T-cell (primary cell): ENCODE measurements around the gene PLCG2. TPM values are rescaled to one million over a fixed set of nuclear protein-coding genes. Genes with fewer than 3 reads are reported as not detected.

ENCODE experiments used
- ATAC-seq, 4 experiments: fragments of 200-7000 bp in 3 of 4; fragments of 150-1000 bp in 1 of 4; cut with Tn5 transposase; replicated peaks in 1 of 4; 1 replicate in 3 of 4; 2 replicates in 1 of 4; pipeline ENCODE4 v1.10.0; 2021; ENCODE audit warnings: moderate library complexity in 3 of 4, mild to moderate bottlenecking in 2 of 4, moderate number of reproducible peaks in 1 of 4
- CTCF ChIA-PET, 2 donors: fragments of 300-600 bp; sonication (Branson Sonifier 250); formaldehyde crosslinking; loops; one replicate each; lab custom pipeline; 2022; ENCODE audit warnings: antibody characterized with exemption in 2 of 2; lab: Charles Lee
- POLR2A ChIA-PET, 2 donors: fragments of 300-600 bp; sonication (Branson Sonifier 250); formaldehyde crosslinking; loops; one replicate each; lab custom pipeline; 2022; ENCODE audit warnings: antibody characterized with exemption in 2 of 2; lab: Charles Lee
- DNase-seq, 35 experiments: peaks; one replicate each; pipeline versions ENCODE4 v3.0.0 to v3.0.0-alpha.2; 2013 to 2023
- H3K27ac ChIP-seq: one replicate; pipeline ENCODE4 v1.5.1; 2013; ENCODE audit warnings: low read length
- H3K27me3 ChIP-seq, 2 experiments: replicated peaks in 1 of 2; 1 replicate in 1 of 2; 2 replicates in 1 of 2; pipeline versions ENCODE4 v1.6.1 to v1.7.0; 2013; ENCODE audit warnings: low read length in 1 of 2, mixed read lengths in 1 of 2; ENCODE audit not compliant: control insufficient read depth in 2 of 2, insufficient read depth in 2 of 2; ENCODE audit errors: extremely low read depth in 1 of 2
- H3K36me3 ChIP-seq, 2 donors: 1 replicate in 1 of 2; 2 replicates in 1 of 2; pipeline versions ENCODE4 v1.6.1 to v1.7.0; 2013; ENCODE audit warnings: low read length in 1 of 2; ENCODE audit not compliant: control insufficient read depth in 2 of 2, insufficient read depth in 1 of 2; ENCODE audit errors: extremely low read depth in 1 of 2
- H3K4me1 ChIP-seq, 2 experiments: 1 replicate in 1 of 2; 2 replicates in 1 of 2; pipeline versions ENCODE4 v1.6.1 to v1.7.0; 2013; ENCODE audit warnings: low read length in 2 of 2, mixed read lengths in 1 of 2; ENCODE audit not compliant: insufficient read depth in 2 of 2, control insufficient read depth in 1 of 2; ENCODE audit errors: extremely low read depth in 1 of 2
- H3K4me3 ChIP-seq, 2 donors: 1 replicate in 1 of 2; 2 replicates in 1 of 2; pipeline versions ENCODE4 v1.5.1 to v1.7.0; 2013; ENCODE audit warnings: mild to moderate bottlenecking in 2 of 2, low read length in 1 of 2, moderate library complexity in 1 of 2; ENCODE audit not compliant: control insufficient read depth in 1 of 2; ENCODE audit errors: extremely low read depth in 1 of 2
- H3K9me3 ChIP-seq: 2 replicates; pipeline ENCODE4 v1.7.0; 2013
- H3K27ac Mint-ChIP-seq, 2 donors: one replicate each; pipeline ENCODE4 v1.8.0; 2020 to 2021; ENCODE audit warnings: mild to moderate bottlenecking in 2 of 2, mixed read lengths in 2 of 2
- H3K27me3 Mint-ChIP-seq, 2 donors: one replicate each; pipeline ENCODE4 v1.8.0; 2021 to 2022; ENCODE audit warnings: mixed read lengths in 2 of 2
- H3K36me3 Mint-ChIP-seq: one replicate; pipeline ENCODE4 v1.8.0; 2021; ENCODE audit warnings: mixed read lengths
- H3K4me1 Mint-ChIP-seq, 3 donors: one replicate each; pipeline ENCODE4 v1.8.0; 2020 to 2022; ENCODE audit warnings: mixed read lengths in 3 of 3, mild to moderate bottlenecking in 1 of 3
- H3K4me3 Mint-ChIP-seq, 3 donors: one replicate each; pipeline ENCODE4 v1.8.0; 2020 to 2022; ENCODE audit warnings: mild to moderate bottlenecking in 3 of 3, mixed read lengths in 3 of 3, moderate library complexity in 3 of 3
- H3K9me3 Mint-ChIP-seq, 3 donors: one replicate each; pipeline ENCODE4 v1.8.0; 2020 to 2022; ENCODE audit warnings: mixed read lengths in 3 of 3
- WGBS: methylation state at CpG from one replicate; pipeline ENCODE4 v1.1.5; 2013; ENCODE audit warnings: missing lambda C conversion rate; ENCODE audit not compliant: insufficient coverage; 5-methylcytosine and 5-hydroxymethylcytosine counted together
- total RNA-seq, 35 experiments: library from RNA in 6 of 35; stranded (reverse) in 6 of 35; fragments of 120-200 nt in 1 of 35; gene quantifications; one replicate each; pipeline versions ENCODE4 v1.2.1 to v1.2.4 and lab custom pipeline; 2013 to 2026

Gene PLCG2
- total RNA-seq, 5 donors from 2014 or later (not counting 1 experiment from before 2014, with no cell fraction given) = 7.5 to 27.1 (median 12.1) TPM

- 82% methylated on average over 3 of the region's 3 CpGs for WGBS
- ChIA-PET POLR2A (no interaction called here), CTCF (no interaction called here)
- H3K9me3 Mint-ChIP-seq = no peaks in the 10 kb centered on the region
- peaks cover 0 to 4% (median 0%) of the 10 kb centered on the region in 3 donors for H3K4me1 Mint-ChIP-seq
- DNase-seq (no peak), ATAC-seq (no peak)
- peaks cover 0 to 2% of the 10 kb centered on the region in 2 experiments for H3K27me3 ChIP-seq
- no peak overlapping the region for H3K27ac Mint-ChIP-seq
- H3K4me3 ChIP-seq = no peak overlapping the region
- peaks cover 5% of the 10 kb centered on the region for H3K36me3 Mint-ChIP-seq
- no peak overlapping the region for H3K27ac ChIP-seq
- H3K9me3 ChIP-seq = no peaks in the 10 kb centered on the region
- H3K27me3 Mint-ChIP-seq = no peaks in the 10 kb centered on the region
- peaks cover 3 to 13% of the 10 kb centered on the region in 2 donors for H3K36me3 ChIP-seq
- no peak overlapping the region for H3K4me3 Mint-ChIP-seq
- H3K4me1 ChIP-seq = no peaks in the 10 kb centered on the region
Measured at GRCh38 chr16:81992859-81993258, 213.8 kb downstream of the PLCG2 start.

GRCh38 chr16:81994485-81994884, 215.4 kb downstream of the PLCG2 start:
- CTCF ChIA-PET = no interaction called here
- 80% methylated on average over 1 of the region's 5 CpGs for WGBS

GRCh38 chr16:81995651-81996050, 216.6 kb downstream of the PLCG2 start:
- no peaks in the 10 kb centered on the region for H3K4me1 ChIP-seq
- H3K27me3 Mint-ChIP-seq = no peaks in the 10 kb centered on the region
- 80% methylated on average over 2 of the region's 3 CpGs for WGBS
- H3K27ac Mint-ChIP-seq = no peak overlapping the region
- ATAC-seq (no peak), DNase-seq (no peak)
- H3K9me3 Mint-ChIP-seq = no peaks in the 10 kb centered on the region
- H3K4me3 Mint-ChIP-seq = no peak overlapping the region
- POLR2A ChIA-PET = no interaction called here
- H3K4me1 Mint-ChIP-seq = peaks cover 0 to 4% (median 0%) of the 10 kb centered on the region in 3 donors
- H3K27ac ChIP-seq = no peak overlapping the region
- H3K36me3 Mint-ChIP-seq = peaks cover 15% of the 10 kb centered on the region
- H3K9me3 ChIP-seq = no peaks in the 10 kb centered on the region
- no peak overlapping the region for H3K4me3 ChIP-seq
- CTCF ChIA-PET = no interaction called here
- H3K27me3 ChIP-seq = no peaks in the 10 kb centered on the region
- peaks cover 3 to 37% of the 10 kb centered on the region in 2 donors for H3K36me3 ChIP-seq

More at GRCh38 chr16:81994485-81994884, 215.4 kb downstream of the PLCG2 start:
- H3K9me3 ChIP-seq = no peaks in the 10 kb centered on the region
- no peaks in the 10 kb centered on the region for H3K4me1 ChIP-seq
- no peaks in the 10 kb centered on the region for H3K27me3 ChIP-seq
- no peaks in the 10 kb centered on the region for H3K9me3 Mint-ChIP-seq
- no peak overlapping the region for H3K4me3 ChIP-seq
- H3K4me3 Mint-ChIP-seq = no peak overlapping the region
- H3K36me3 ChIP-seq = peaks cover 3 to 27% of the 10 kb centered on the region in 2 donors
- peaks cover 10% of the 10 kb centered on the region for H3K36me3 Mint-ChIP-seq
- H3K27ac Mint-ChIP-seq = no peak overlapping the region
- H3K4me1 Mint-ChIP-seq = peaks cover 0 to 4% (median 0%) of the 10 kb centered on the region in 3 donors
- no peak overlapping the region for H3K27ac ChIP-seq
- no peak for ATAC-seq
- DNase-seq = no peak
- H3K27me3 Mint-ChIP-seq = no peaks in the 10 kb centered on the region
- POLR2A ChIA-PET = no interaction called here

GRCh38 chr16:81996664-81997509, 217.8 kb downstream of the PLCG2 start:
- no peak overlapping the region for H3K4me3 Mint-ChIP-seq
- Histone ChIP-seq H3K36me3 (peaks cover 3 to 37% of the 10 kb centered on the region in 2 donors), H3K27me3 (no peaks in the 10 kb centered on the region), H3K9me3 (no peaks in the 10 kb centered on the region), H3K4me1 (no peaks in the 10 kb centered on the region), H3K27ac (no peak overlapping the region), H3K4me3 (no peak overlapping the region)
- peaks cover 0 to 4% (median 0%) of the 10 kb centered on the region in 3 donors for H3K4me1 Mint-ChIP-seq
- WGBS = 82% methylated on average over 5 of the region's 11 CpGs
- DNase-seq = no peak
- no peak overlapping the region for H3K27ac Mint-ChIP-seq
- CTCF ChIA-PET = no interaction called here
- POLR2A ChIA-PET = no interaction called here
- peaks cover 0 to 2% of the 10 kb centered on the region in 2 donors for H3K27me3 Mint-ChIP-seq
- H3K36me3 Mint-ChIP-seq = peaks cover 15% of the 10 kb centered on the region
- H3K9me3 Mint-ChIP-seq = no peaks in the 10 kb centered on the region
- no peak for ATAC-seq

GRCh38 chr16:81997738-81998137, 218.6 kb downstream of the PLCG2 start:
- WGBS = 100% methylated on average over 2 of the region's 2 CpGs
- Histone ChIP-seq H3K36me3 (peaks cover 3 to 39% of the 10 kb centered on the region in 2 donors), H3K9me3 (no peaks in the 10 kb centered on the region), H3K27me3 (no peaks in the 10 kb centered on the region), H3K4me3 (no peak overlapping the region), H3K4me1 (no peaks in the 10 kb centered on the region), H3K27ac (no peak overlapping the region)
- Mint-ChIP-seq H3K4me3 (no peak overlapping the region), H3K4me1 (peaks cover 0 to 4% (median 0%) of the 10 kb centered on the region in 3 donors), H3K27ac (no peak overlapping the region), H3K36me3 (peaks cover 15% of the 10 kb centered on the region), H3K27me3 (peaks cover 0 to 3% of the 10 kb centered on the region in 2 donors), H3K9me3 (no peaks in the 10 kb centered on the region)
- ChIA-PET CTCF (no interaction called here), POLR2A (no interaction called here)
- ATAC-seq (no peak), DNase-seq (no peak)

GRCh38 chr16:82002831-82003230, 223.7 kb downstream of the PLCG2 start:
- H3K27ac Mint-ChIP-seq = no peak overlapping the region
- peaks cover 19% of the 10 kb centered on the region for H3K36me3 Mint-ChIP-seq
- 87% methylated on average over 3 of the region's 3 CpGs for WGBS
- ATAC-seq (no peak), DNase-seq (no peak)
- H3K4me3 Mint-ChIP-seq = no peak overlapping the region
- H3K27me3 Mint-ChIP-seq = peaks cover 0 to 3% of the 10 kb centered on the region in 2 donors
- ChIA-PET POLR2A (no interaction called here), CTCF (no interaction called here)
- peaks cover 0 to under 1% (median 0%) of the 10 kb centered on the region in 3 donors for H3K9me3 Mint-ChIP-seq
- H3K4me1 ChIP-seq = no peaks in the 10 kb centered on the region
- no peak overlapping the region for H3K4me3 ChIP-seq
- peaks cover 0 to 11% (median 7%) of the 10 kb centered on the region in 3 donors for H3K4me1 Mint-ChIP-seq
- H3K27ac ChIP-seq = no peak overlapping the region
- H3K27me3 ChIP-seq = no peaks in the 10 kb centered on the region
- peaks cover 0 to 32% of the 10 kb centered on the region in 2 donors for H3K36me3 ChIP-seq
- no peaks in the 10 kb centered on the region for H3K9me3 ChIP-seq
